Natural killer cell (primary cell): Measurements from ENCODE around the gene ATOH8. TPM values are rescaled to one million over a fixed set of nuclear protein-coding genes. Genes with fewer than 3 reads are reported as not detected.

Experiments
- ATAC-seq, 3 donors: fragments of 150-1000 bp in 2 of 3; fragments of 200-7000 bp in 1 of 3; cut with Tn5 transposase; 1 replicate in 1 of 3; 2 replicates in 2 of 3; pipeline ENCODE4 v1.10.0; 2021; ENCODE audit warnings: mild to moderate bottlenecking in 2 of 3, moderate library complexity in 2 of 3
- DNase-seq, 2 donors: peaks; one replicate each; pipeline versions ENCODE4 v3.0.0 to v3.0.0-alpha.2; 2013 to 2021; ENCODE audit warnings: mixed read lengths in 1 of 2
- H3K27ac ChIP-seq: one replicate; pipeline ENCODE4 v1.5.1; 2013; ENCODE audit warnings: mild to moderate bottlenecking, low read length
- H3K27me3 ChIP-seq: one replicate; pipeline ENCODE4 v1.6.1; 2013; ENCODE audit warnings: low read length; ENCODE audit not compliant: control insufficient read depth, insufficient read depth
- H3K36me3 ChIP-seq: one replicate; pipeline ENCODE4 v1.6.1; 2013; ENCODE audit warnings: low read length; ENCODE audit not compliant: control insufficient read depth, insufficient read depth
- H3K4me1 ChIP-seq: one replicate; pipeline ENCODE4 v1.6.1; 2013; ENCODE audit warnings: low read length; ENCODE audit not compliant: control insufficient read depth, insufficient read depth
- H3K4me3 ChIP-seq: one replicate; pipeline ENCODE4 v1.5.1; 2013; ENCODE audit warnings: low read length
- H3K9me3 ChIP-seq: one replicate; pipeline ENCODE4 v1.6.1; 2013; ENCODE audit warnings: low read length; ENCODE audit not compliant: control insufficient read depth, insufficient read depth
- H3K27ac Mint-ChIP-seq, 2 donors: one replicate each; pipeline ENCODE4 v1.8.0; 2022; ENCODE audit warnings: mild to moderate bottlenecking in 2 of 2, mixed read lengths in 2 of 2, moderate library complexity in 1 of 2
- H3K27me3 Mint-ChIP-seq, 2 donors: one replicate each; pipeline ENCODE4 v1.8.0; 2022; ENCODE audit warnings: low read depth in 2 of 2, mixed read lengths in 2 of 2
- H3K36me3 Mint-ChIP-seq: one replicate; pipeline ENCODE4 v1.8.0; 2022; ENCODE audit warnings: mixed read lengths
- H3K4me1 Mint-ChIP-seq, 2 donors: one replicate each; pipeline ENCODE4 v1.8.0; 2022; ENCODE audit warnings: mixed read lengths in 2 of 2
- H3K4me3 Mint-ChIP-seq: one replicate; pipeline ENCODE4 v1.8.0; 2022; ENCODE audit warnings: mild to moderate bottlenecking, moderate library complexity, mixed read lengths
- H3K9me3 Mint-ChIP-seq, 2 donors: one replicate each; pipeline ENCODE4 v1.8.0; 2022; ENCODE audit warnings: mixed read lengths in 2 of 2
- WGBS: methylation state at CpG from one replicate; pipeline ENCODE4 v1.1.7; 2013; ENCODE audit warnings: missing lambda C conversion rate; ENCODE audit not compliant: insufficient coverage; 5-methylcytosine and 5-hydroxymethylcytosine counted together
- intact Hi-C: fragments of 100-400 bp; cut with micrococcal nuclease; formaldehyde crosslinking; loops from one replicate; pipeline ENCODE4 v1.14.2; 2022
- total RNA-seq, 4 donors: library from RNA; stranded (reverse); fragments of 120-200 nt in 1 of 4; gene quantifications; one replicate each; pipeline versions ENCODE4 v1.2.3 to v1.2.4, GENCODE V29; 2013 to 2022
- TF ChIP-seq, protein P1 (sequence below): fragments of 200-600 bp; IDR thresholded peaks from one replicate; pipeline ENCODE4 v1.8.0; 2022; ENCODE audit warnings: antibody characterized with exemption

ATOH8 gene
- total RNA-seq, 3 donors from 2014 or later (not counting 1 experiment from before 2014, with no cell fraction given) = 0.23 TPM; not detected in 2

DNA sequence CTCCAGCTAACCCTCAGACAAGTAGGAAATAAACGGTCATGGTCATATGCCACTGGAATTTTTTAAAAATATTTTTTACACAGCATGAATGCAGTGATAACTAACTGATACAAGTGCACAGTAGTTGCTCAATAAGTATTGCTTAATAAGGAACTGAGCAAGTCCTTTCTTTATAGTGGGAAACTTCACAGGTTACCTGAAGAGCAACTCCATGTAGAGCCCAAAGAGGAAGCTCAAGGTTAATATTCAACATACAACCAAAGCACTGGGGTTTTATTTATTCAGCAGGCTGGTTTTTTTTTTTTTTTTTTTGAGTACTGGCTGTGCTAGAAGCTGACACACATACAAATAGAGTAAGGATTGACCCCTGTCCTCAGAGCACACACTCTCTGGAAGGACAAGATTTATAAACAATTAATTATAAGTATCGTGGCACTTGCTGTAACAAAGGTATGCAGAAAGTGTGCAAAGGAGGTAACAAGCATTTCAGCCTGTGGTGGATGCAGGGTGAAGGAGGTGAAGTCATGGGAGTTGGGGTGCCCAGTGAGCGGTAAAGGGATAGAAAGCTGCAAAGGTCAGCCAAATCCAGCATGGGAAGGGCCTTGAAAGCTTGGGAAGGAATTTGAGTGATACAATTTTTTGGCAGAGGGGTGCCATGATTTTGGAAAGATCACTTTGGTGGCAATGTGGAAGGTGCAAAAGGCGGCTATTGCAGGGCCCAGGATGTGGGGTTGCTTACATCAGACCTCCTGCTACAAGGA is 52.7 kb downstream of the ATOH8 start:
- no peak overlapping the region for H3K4me3 ChIP-seq
- no peaks in the 10 kb centered on the region for H3K9me3 ChIP-seq
- TF ChIP-seq, protein P1, sequence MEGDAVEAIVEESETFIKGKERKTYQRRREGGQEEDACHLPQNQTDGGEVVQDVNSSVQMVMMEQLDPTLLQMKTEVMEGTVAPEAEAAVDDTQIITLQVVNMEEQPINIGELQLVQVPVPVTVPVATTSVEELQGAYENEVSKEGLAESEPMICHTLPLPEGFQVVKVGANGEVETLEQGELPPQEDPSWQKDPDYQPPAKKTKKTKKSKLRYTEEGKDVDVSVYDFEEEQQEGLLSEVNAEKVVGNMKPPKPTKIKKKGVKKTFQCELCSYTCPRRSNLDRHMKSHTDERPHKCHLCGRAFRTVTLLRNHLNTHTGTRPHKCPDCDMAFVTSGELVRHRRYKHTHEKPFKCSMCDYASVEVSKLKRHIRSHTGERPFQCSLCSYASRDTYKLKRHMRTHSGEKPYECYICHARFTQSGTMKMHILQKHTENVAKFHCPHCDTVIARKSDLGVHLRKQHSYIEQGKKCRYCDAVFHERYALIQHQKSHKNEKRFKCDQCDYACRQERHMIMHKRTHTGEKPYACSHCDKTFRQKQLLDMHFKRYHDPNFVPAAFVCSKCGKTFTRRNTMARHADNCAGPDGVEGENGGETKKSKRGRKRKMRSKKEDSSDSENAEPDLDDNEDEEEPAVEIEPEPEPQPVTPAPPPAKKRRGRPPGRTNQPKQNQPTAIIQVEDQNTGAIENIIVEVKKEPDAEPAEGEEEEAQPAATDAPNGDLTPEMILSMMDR = no peak
- H3K4me1 Mint-ChIP-seq = peaks cover 13 to 21% of the 10 kb centered on the region in 2 donors
- no peak overlapping the region for H3K27ac ChIP-seq
- H3K36me3 ChIP-seq = no peaks in the 10 kb centered on the region
- ATAC-seq (no peak), DNase-seq (no peak)
- no peak overlapping the region for H3K4me3 Mint-ChIP-seq
- H3K9me3 Mint-ChIP-seq = no peaks in the 10 kb centered on the region
- no peak overlapping the region for H3K27ac Mint-ChIP-seq
- H3K36me3 Mint-ChIP-seq = no peaks in the 10 kb centered on the region
- intact Hi-C loops = no loop called here
- peaks cover 9% of the 10 kb centered on the region for H3K4me1 ChIP-seq
- 94% methylated on average over 3 of the region's 4 CpGs for WGBS
- no peaks in the 10 kb centered on the region for H3K27me3 ChIP-seq
- no peaks in the 10 kb centered on the region for H3K27me3 Mint-ChIP-seq

DNA sequence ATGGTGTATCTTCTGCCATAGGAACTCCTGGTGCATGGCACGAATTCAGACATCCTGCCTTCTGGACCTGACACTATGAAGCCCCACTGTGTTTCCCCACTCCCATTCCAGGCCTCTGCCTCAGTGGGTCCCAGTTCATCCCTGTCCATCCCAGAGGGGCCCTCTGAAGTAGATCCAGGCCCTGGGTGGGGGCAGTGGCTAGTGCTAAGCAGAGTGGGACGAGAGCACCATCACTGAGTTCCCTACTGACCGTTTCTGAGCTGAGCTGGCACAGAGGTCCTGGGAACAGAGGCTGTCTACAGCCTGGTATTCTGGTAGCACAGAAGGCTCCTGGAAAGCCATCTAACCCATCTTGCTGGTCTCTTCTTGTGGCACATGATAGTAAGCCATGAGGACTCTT is 54.0 kb downstream of the ATOH8 start:
- no peaks in the 10 kb centered on the region for H3K36me3 Mint-ChIP-seq
- TF ChIP-seq, protein P1 = no peak
- Histone ChIP-seq H3K4me1 (peaks cover 9% of the 10 kb centered on the region), H3K4me3 (no peak overlapping the region), H3K27ac (no peak overlapping the region), H3K9me3 (no peaks in the 10 kb centered on the region), H3K36me3 (no peaks in the 10 kb centered on the region), H3K27me3 (no peaks in the 10 kb centered on the region)
- ATAC-seq (no peak), DNase-seq (no peak)
- intact Hi-C loops = no loop called here
- no peak overlapping the region for H3K27ac Mint-ChIP-seq
- H3K27me3 Mint-ChIP-seq = no peaks in the 10 kb centered on the region
- no peaks in the 10 kb centered on the region for H3K9me3 Mint-ChIP-seq
- H3K4me1 Mint-ChIP-seq = peaks cover 13 to 21% of the 10 kb centered on the region in 2 donors
- H3K4me3 Mint-ChIP-seq = no peak overlapping the region
- 84% methylated on average over 3 of the region's 3 CpGs for WGBS

DNA sequence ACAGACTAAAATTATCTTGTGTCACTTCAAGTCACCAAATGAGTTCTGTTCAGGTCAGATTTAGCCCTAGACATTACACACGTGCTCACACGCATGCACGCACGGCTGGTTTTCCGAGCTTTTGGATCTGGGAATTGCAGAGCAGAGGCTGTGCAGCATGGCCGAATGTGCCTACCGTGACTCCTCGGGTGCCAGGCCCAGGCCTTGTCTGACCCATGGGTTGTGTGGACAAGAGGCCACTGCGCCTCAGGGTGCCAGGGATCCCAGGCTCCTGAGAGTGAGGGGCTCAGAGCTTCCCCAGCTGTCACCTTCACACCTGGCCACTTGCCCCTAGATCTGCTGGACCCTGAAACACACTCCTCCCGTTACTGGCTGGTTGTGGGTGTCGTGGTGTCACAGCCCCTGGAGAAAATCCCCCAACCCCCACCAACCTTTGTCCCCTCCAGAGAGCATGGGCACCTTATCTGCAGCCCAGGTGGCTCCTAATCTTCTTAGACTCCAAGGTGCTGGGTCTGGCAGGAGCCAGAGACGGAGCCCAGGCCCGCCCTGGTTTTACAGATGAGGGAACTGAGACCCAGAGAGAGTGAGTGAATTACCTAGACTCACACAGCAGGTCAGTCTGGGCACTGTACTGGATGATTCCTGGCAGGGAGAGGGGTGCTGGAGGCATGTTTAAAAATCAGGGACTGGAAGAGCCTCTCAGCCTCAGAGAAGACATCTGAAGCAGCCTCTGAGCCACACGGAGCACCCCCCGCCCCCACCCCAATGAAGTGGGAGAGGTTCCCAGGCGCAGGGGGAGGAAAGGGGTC is 56.8 kb downstream of the ATOH8 start:
- H3K9me3 Mint-ChIP-seq = no peaks in the 10 kb centered on the region
- H3K36me3 Mint-ChIP-seq = no peaks in the 10 kb centered on the region
- DNase-seq (no peak), ATAC-seq (no peak)
- Histone ChIP-seq H3K4me1 (peaks cover 3% of the 10 kb centered on the region), H3K27ac (no peak overlapping the region), H3K4me3 (no peak overlapping the region), H3K36me3 (no peaks in the 10 kb centered on the region), H3K27me3 (no peaks in the 10 kb centered on the region), H3K9me3 (no peaks in the 10 kb centered on the region)
- no peak overlapping the region for H3K27ac Mint-ChIP-seq
- TF ChIP-seq, protein P1 = no peak
- 81% methylated on average over 16 of the region's 16 CpGs for WGBS
- H3K4me1 Mint-ChIP-seq = peaks cover 0 to 8% of the 10 kb centered on the region in 2 donors
- H3K27me3 Mint-ChIP-seq = peaks cover 0 to 2% of the 10 kb centered on the region in 2 donors
- H3K4me3 Mint-ChIP-seq = no peak overlapping the region
- intact Hi-C loops = no loop called here
